Glomerular visceral epithelial cell (primary cell): ENCODE results near the gene PIP5KL1.
A peak's percentile ranks its signal among the peaks of the same experiment; 100 is the strongest.

ENCODE experiments used
- DNase-seq: peaks from one replicate; pipeline ENCODE4 v3.0.0-alpha.2; 2016; ENCODE audit errors: extremely low spot score

The PIP5KL1 gene

GRCh38 chr9:127931092-127931881 lies 710 bp upstream of the PIP5KL1 start:
- DNase-seq: peak; percentile 57

GRCh38 chr9:127929625-127929979 lies 975 bp downstream of the PIP5KL1 start:
- no peak for DNase-seq

- no peak for DNase-seq
These were observed 1.6 kb downstream of the PIP5KL1 start for GRCh38 chr9:127928676-127929624.

GRCh38 chr9:127927988-127928675 lies 2.4 kb downstream of the PIP5KL1 start:
- DNase-seq: no peak

GRCh38 chr9:127927201-127927987 lies 3.2 kb downstream of the PIP5KL1 start:
- DNase-seq: no peak

GRCh38 chr9:127926906-127927200 lies 3.7 kb downstream of the PIP5KL1 start:
- no peak for DNase-seq

GRCh38 chr9:127925959-127926905 lies 4.3 kb downstream of the PIP5KL1 start:
- DNase-seq: no peak

GRCh38 chr9:127924736-127925444 lies 5.7 kb downstream of the PIP5KL1 start:
- no peak for DNase-seq

- DNase-seq: peak; percentile 75
These were observed 6.8 kb downstream of the PIP5KL1 start for GRCh38 chr9:127923771-127924170.

GRCh38 chr9:127923046-127923445 lies 7.5 kb downstream of the PIP5KL1 start:
- DNase-seq: no peak

GRCh38 chr9:127921557-127922120 lies 8.9 kb downstream of the PIP5KL1 start:
- DNase-seq: peak; percentile 61

- DNase-seq: no peak
These were observed 9.8 kb downstream of the PIP5KL1 start for GRCh38 chr9:127920794-127921193.

- peak; percentile 99 for DNase-seq
These were observed 11.2 kb downstream of the PIP5KL1 start for GRCh38 chr9:127919253-127919815.

GRCh38 chr9:127918183-127919107 lies 12.1 kb downstream of the PIP5KL1 start:
- no peak for DNase-seq

GRCh38 chr9:127917603-127918002 lies 13.0 kb downstream of the PIP5KL1 start:
- DNase-seq: no peak

- DNase-seq: peak; percentile 95
These were observed 13.6 kb downstream of the PIP5KL1 start, which contains the start of gene ST6GALNAC4 for GRCh38 chr9:127916720-127917581. ST6GALNAC4 (minus strand) TSS chr9:127917041; CDS start chr9:127916419, 622 bp downstream.
